Measurements from ENCODE around the gene UBE2U. TPM values are rescaled to one million over a fixed set of nuclear protein-coding genes. Genes with fewer than 3 reads are reported as not detected.

The UBE2U gene
- polyA plus RNA-seq, 1 experiment, result not detected

DNA sequence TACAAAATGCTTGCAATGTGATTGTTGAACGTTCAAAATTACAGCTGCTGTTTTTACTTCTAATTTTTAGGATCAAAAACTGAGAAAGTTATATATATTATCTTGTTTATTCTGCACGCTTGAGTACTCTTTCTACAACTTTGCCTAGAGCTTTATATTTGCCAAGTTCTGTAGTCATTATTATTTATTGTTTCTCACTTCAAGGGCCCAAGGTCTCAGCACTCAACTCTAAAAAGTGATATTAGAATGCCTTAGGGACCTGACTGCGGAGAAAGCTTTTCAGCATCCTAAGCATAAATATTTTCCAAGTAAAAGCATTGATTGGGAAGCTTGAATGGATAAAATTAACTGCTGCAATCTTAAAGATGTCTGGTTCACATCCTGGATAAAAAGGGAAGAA, 83.6 kb downstream of the UBE2U start:
- H3K36me3 ChIP-seq (ENCODE audit: control insufficient read depth, insufficient read depth, low read length), result no peaks in the 10 kb centered on the region
- TF ChIP-seq, protein P1, sequence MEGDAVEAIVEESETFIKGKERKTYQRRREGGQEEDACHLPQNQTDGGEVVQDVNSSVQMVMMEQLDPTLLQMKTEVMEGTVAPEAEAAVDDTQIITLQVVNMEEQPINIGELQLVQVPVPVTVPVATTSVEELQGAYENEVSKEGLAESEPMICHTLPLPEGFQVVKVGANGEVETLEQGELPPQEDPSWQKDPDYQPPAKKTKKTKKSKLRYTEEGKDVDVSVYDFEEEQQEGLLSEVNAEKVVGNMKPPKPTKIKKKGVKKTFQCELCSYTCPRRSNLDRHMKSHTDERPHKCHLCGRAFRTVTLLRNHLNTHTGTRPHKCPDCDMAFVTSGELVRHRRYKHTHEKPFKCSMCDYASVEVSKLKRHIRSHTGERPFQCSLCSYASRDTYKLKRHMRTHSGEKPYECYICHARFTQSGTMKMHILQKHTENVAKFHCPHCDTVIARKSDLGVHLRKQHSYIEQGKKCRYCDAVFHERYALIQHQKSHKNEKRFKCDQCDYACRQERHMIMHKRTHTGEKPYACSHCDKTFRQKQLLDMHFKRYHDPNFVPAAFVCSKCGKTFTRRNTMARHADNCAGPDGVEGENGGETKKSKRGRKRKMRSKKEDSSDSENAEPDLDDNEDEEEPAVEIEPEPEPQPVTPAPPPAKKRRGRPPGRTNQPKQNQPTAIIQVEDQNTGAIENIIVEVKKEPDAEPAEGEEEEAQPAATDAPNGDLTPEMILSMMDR (IDR thresholded peaks at IDR 0.05; ENCODE audit: insufficient read depth, low read depth, low read length), result no peak
- no peak overlapping the region for H3K4me3 ChIP-seq (ENCODE audit: low read depth, low read length)
- H3K27me3 ChIP-seq (ENCODE audit: control insufficient read depth, insufficient read depth, low read length), result no peaks in the 10 kb centered on the region
- POLR2A ChIA-PET, result no interaction called here
- CTCF ChIA-PET, result interaction anchor here (1.3 kb wide), 1 partner anchor 389 kb away, joined by 6 read pairs; no protein-coding TSS in a partner anchor
- no peak for DNase-seq (ENCODE audit: low read depth)

DNA sequence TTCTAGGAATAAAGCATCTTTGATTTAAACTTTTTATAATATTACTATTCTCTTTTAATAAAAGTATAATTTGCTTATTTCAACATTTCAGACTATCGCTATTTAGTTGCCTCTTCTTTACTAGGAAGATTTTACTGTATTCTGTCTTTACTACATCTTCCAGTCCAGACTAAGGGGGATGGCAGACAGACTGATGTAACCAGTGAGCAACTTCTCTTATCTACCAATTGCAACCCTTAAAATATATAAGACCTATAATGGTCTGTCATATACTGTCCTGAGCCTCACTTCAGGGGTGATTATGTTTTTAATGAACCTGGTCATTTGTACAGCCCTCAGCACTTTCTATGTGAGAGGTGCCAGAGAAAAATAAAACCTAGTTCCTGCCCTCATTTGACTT, 87.0 kb downstream of the UBE2U start:
- Histone ChIP-seq H3K36me3 (ENCODE audit: control insufficient read depth, insufficient read depth, low read length) (no peaks in the 10 kb centered on the region), H3K4me3 (ENCODE audit: low read depth, low read length) (no peak overlapping the region), H3K27me3 (ENCODE audit: control insufficient read depth, insufficient read depth, low read length) (no peaks in the 10 kb centered on the region)
- no peak for DNase-seq (ENCODE audit: low read depth)
- TF ChIP-seq, protein P1 (IDR thresholded peaks at IDR 0.05; ENCODE audit: insufficient read depth, low read depth, low read length), result no peak
- POLR2A ChIA-PET, result interaction anchor here (0.5 kb wide), 1 partner anchor 17 kb away, joined by 8 read pairs; no protein-coding TSS in a partner anchor
- CTCF ChIA-PET, result no interaction called here

DNA sequence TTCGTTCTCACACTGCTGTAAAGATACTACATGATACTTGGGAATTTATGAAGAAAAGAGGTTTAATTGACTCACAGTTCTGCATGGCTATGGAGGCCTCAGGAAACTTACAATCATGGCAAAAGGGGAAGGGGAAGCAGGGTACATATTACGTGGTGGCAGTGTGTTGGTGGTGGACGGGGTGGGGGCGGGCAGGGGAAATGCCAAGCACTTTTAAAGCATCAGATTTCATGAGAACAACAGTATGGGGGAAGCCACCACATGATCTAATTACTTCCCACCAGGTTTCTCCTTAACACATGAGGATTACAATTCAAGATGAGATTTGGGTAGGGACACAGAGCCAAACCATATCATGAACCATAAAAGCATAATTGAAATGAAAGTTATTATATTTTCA, 88.5 kb downstream of the UBE2U start:
- no peaks in the 10 kb centered on the region for H3K36me3 ChIP-seq (ENCODE audit: control insufficient read depth, insufficient read depth, low read length)
- no peak overlapping the region for H3K4me3 ChIP-seq (ENCODE audit: low read depth, low read length)
- H3K27me3 ChIP-seq (ENCODE audit: control insufficient read depth, insufficient read depth, low read length), result no peaks in the 10 kb centered on the region
- CTCF ChIA-PET, result no interaction called here
- TF ChIP-seq, protein P1 (IDR thresholded peaks at IDR 0.05; ENCODE audit: insufficient read depth, low read depth, low read length), result no peak
- POLR2A ChIA-PET, result no interaction called here
- DNase-seq (ENCODE audit: low read depth), result no peak

DNA sequence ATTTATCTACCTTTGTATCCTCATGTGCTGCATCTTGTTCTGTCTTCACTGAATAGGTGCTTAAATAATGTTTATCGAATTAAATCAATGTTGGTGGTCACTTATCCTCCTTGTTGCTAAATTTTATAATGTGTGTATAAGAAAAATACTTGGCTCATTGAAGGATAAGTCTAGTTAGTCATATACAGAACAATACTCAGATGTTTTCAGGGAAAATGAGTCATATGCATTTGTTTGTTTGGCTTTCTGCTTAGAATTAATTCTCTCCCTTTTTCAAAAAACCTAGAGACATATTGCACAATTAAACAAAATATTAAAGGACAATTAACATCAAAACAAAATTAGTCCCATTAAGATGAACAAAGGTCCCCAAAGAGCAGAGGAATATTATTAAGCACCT, 89.0 kb downstream of the UBE2U start:
- H3K27me3 ChIP-seq (ENCODE audit: control insufficient read depth, insufficient read depth, low read length), result no peaks in the 10 kb centered on the region
- ChIA-PET CTCF (no interaction called here), POLR2A (no interaction called here)
- no peaks in the 10 kb centered on the region for H3K36me3 ChIP-seq (ENCODE audit: control insufficient read depth, insufficient read depth, low read length)
- H3K4me3 ChIP-seq (ENCODE audit: low read depth, low read length), result no peak overlapping the region
- DNase-seq (ENCODE audit: low read depth), result no peak
- TF ChIP-seq, protein P1 (IDR thresholded peaks at IDR 0.05; ENCODE audit: insufficient read depth, low read depth, low read length), result no peak

DNA sequence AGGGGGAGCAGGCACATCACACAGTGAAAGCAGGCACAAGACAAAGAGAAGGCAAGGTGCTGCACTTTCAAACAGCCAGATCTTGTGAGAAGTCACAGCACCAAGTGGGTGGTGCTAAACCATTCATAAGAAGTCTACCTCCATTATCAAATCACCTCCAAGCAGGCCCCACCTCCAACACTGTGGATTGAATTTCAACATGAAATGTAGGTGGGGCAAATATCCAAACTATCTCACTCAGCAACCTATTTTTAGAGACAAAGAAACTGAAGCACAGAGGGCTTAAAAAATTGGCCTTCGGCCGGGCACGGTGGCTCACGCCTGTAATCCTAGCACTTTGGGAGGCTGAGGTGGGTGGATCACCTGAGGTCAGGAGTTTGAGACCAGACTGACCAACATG, 90.4 kb downstream of the UBE2U start:
- no peak overlapping the region for H3K4me3 ChIP-seq (ENCODE audit: low read depth, low read length)
- POLR2A ChIA-PET, result no interaction called here
- TF ChIP-seq, protein P1 (IDR thresholded peaks at IDR 0.05; ENCODE audit: insufficient read depth, low read depth, low read length), result no peak
- no peaks in the 10 kb centered on the region for H3K36me3 ChIP-seq (ENCODE audit: control insufficient read depth, insufficient read depth, low read length)
- DNase-seq (ENCODE audit: low read depth), result no peak
- CTCF ChIA-PET, result no interaction called here
- no peaks in the 10 kb centered on the region for H3K27me3 ChIP-seq (ENCODE audit: control insufficient read depth, insufficient read depth, low read length)

Data from BJ (cell line).